A204.1 (cell line): ENCODE results near the gene TICRR.
A peak's percentile ranks its signal among the peaks of the same experiment; 100 is the strongest.
"Not testable (repeated sequence)": the region's sequence is repeated elsewhere in the genome, so short reads cannot be mapped to it uniquely, and the experiment has no call there.

ENCODE experiments used
- FAIRE-seq: peaks from 2 replicates; lab custom pipeline; 2012; peaks lifted over from hg19 to GRCh38; lab: Jason Lieb, UNC

The TICRR gene

GRCh38 chr15:89575146-89575655 lies at the start of gene TICRR:
Gene TICRR (plus strand): TSS chr15:89575469. CDS start chr15:89575587, 118 bp downstream.
- peak; percentile 100 for FAIRE-seq

GRCh38 chr15:89526181-89526580 lies 49.1 kb upstream of the TICRR start:
- no peak for FAIRE-seq

- FAIRE-seq: no peak
These were observed 48.4 kb upstream of the TICRR start for GRCh38 chr15:89526601-89527441.

GRCh38 chr15:89528757-89529352 lies 46.4 kb upstream of the TICRR start:
- no peak for FAIRE-seq

- FAIRE-seq: no peak
These were observed 44.3 kb upstream of the TICRR start for GRCh38 chr15:89530976-89531375.

- FAIRE-seq: no peak
These were observed 43.3 kb upstream of the TICRR start for GRCh38 chr15:89531796-89532537.

GRCh38 chr15:89533861-89534544 lies 41.3 kb upstream of the TICRR start:
- FAIRE-seq: no peak

- FAIRE-seq: no peak
These were observed 36.2 kb upstream of the TICRR start for GRCh38 chr15:89539027-89539426.

GRCh38 chr15:89542369-89542768 lies 32.9 kb upstream of the TICRR start:
- FAIRE-seq: no peak

GRCh38 chr15:89543389-89543788 lies 31.9 kb upstream of the TICRR start:
- FAIRE-seq: no peak

- not testable (repeated sequence) for FAIRE-seq
These were observed 26.1 kb upstream of the TICRR start for GRCh38 chr15:89549138-89549537.

- no peak for FAIRE-seq
These were observed 24.8 kb upstream of the TICRR start for GRCh38 chr15:89550427-89550826.

- no peak for FAIRE-seq
These were observed 23.7 kb upstream of the TICRR start for GRCh38 chr15:89551550-89551949.

GRCh38 chr15:89553632-89554031 lies 21.6 kb upstream of the TICRR start:
- no peak for FAIRE-seq

GRCh38 chr15:89554247-89554646 lies 21.0 kb upstream of the TICRR start:
- no peak for FAIRE-seq

GRCh38 chr15:89555768-89556167 lies 19.5 kb upstream of the TICRR start:
- FAIRE-seq: no peak

GRCh38 chr15:89556413-89557262 lies 18.6 kb upstream of the TICRR start:
- peak; percentile 96 for FAIRE-seq

- no peak for FAIRE-seq
These were observed 15.5 kb upstream of the TICRR start for GRCh38 chr15:89559769-89560264.

GRCh38 chr15:89566181-89566580 lies 9.1 kb upstream of the TICRR start:
- FAIRE-seq: no peak

GRCh38 chr15:89566621-89567294 lies 8.5 kb upstream of the TICRR start:
- no peak for FAIRE-seq
